HG03039 (cell line): ENCODE data around the gene PPP1R12C.

Experiments
- ATAC-seq: cut with Tn5 transposase; IDR thresholded peaks from one replicate; pipeline ENCODE4 v1.9.1; 2021; ENCODE audit warnings: mild to moderate bottlenecking, moderate library complexity; ENCODE audit not compliant: unreplicated experiment

Gene PPP1R12C

DNA sequence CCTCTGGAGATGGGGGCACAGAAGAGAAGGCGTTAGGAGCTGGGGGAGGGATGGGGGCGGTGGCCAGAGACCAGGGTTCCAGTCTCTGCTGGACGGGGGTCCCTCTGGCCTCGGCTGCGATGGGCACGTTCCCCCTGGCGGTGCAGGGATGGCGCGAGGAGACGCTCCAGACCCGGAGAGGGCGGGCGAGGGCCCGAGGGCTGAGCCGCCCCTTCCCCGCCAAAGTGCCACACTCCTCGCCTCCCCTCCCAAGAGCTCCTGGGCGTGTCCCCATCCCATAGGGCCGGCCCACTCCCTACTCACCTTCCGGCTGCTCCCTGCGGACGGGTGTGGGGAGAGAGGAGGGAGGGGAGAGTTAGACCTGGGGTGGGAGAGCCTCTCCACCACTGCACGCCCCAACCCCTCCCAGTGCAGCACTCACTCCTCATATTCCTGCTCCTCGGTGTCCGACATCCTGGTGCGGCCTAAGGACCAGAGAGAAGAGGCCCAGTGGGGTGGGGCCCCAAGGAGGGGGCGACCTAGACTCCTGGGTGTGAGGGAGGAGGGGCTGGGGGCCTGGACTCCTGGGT is 29.4 kb upstream of the PPP1R12C start:
- no peak for ATAC-seq

DNA sequence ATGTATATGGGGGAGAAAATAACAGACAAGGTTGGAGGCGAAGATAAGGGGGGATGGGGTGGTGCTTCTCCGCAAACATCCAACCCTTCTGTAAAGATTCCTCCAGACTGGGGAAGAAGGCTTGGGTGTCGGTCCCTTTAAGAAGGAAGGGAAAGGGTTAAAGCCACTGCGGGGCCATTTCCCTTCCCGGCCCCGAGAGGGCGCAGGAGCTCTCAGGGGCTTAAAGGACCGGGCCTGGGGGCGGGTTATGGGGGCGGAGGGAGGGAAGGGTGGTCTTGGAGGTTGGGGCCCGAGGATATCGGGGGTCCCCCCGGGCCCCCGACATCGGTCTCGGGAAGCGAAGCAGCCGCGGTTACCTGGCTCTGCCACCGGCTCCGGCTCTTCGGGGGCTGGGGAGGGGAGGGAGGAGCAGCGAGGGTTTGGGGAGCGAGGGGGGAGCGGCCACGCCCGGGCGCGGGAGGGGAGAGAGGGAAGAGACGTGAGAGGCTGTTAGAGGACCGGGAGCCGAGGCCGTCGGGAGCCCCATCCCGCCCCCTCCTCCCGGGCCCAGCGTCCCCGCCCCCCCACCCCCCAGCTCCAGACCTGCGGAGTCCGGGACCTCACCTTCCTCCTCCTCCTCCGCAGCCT is 28.8 kb upstream of the PPP1R12C start:
- ATAC-seq = no peak

DNA sequence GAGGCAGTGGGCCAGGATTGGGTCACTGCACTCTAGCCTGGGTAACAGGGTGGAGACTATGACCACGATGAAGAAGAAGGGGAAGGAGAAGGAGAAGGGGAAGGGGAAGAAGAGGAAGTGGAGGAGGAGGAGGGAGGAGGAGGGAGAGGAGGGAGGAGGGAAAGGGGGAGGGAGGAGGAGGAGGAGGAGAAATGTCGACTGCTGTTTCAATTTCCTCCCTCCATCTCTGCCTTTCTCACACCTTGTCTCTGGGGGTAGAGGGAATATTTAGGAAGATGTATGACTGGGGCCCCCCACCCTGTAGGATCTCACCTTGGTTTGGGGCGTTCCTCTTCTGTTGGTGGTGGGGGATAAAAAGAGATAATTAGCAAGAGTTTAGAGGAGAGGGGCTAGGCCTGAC is 27.8 kb upstream of the PPP1R12C start:
- no peak for ATAC-seq

DNA sequence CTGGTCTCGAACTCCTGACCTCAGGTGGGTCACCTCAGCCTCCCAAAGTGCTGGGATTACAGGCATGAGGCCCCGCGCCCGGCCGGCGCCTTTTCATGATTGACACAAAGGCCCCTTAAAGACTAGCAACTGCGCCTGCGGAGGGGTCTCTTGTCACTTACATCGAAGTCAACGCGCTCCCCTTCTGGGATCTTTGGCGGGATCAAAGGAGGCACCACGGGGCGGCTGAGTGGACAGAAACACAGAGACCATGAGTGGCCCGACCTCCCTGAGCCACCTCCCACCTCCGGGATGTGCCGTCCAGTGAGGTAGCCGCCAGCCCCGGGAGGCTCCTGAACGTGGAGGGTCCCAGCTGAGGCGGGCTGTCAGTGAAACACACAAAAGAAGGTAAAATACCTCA is 24.3 kb upstream of the PPP1R12C start:
- no peak for ATAC-seq

DNA sequence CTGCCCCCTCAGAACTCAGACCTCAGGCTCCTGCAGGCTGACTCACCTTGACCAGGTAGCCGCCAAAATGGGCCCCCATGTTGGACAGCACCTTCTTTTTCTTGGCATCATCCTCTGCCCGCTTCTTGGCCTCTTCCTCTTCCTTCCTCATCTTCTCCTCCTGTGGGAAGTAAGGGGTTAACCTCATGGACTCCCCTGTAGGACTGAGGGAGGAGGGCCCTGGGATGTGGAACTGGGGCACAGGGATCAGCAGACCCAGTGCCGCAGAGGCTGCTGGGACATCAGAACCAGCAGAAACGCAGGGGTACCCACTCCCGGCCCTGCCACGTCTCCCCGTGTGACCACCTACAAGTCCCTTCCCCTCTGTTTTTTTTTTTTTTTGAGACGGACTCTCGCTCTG is 20.5 kb upstream of the PPP1R12C start:
- ATAC-seq = no peak

DNA sequence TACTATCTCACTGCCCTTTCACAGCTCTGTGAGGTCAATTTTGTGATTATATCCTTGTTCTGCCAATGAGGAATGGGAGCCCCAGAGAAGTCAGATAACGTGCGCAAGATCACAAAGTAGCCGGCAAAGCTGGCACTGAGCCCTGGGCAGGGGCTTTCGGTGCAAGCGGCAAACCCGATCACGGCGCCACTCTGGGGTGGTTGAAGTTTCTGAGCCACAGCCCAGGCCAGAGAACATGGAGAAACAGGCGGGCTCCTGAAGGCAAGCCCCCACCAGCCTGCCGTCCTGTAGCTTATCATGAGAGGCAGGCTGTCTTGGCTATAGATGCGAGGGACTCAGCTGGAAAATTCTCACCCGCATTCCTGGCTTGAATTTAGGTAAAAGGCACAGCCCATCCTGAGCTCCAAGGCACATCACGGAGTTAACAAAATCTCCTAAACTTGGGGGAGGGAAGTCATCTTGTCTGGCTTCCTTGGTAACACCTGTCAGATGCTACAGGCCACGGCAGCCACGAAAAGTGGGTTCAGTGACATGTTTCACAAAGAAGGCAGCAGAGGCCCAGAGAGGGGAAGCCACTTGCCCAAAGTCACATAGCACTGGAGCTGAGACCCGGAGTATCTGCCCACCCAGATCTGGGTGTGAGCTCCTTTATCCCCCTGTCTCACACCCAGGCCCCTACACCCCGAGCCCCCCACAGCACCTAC is 19.1 kb upstream of the PPP1R12C start:
- no peak for ATAC-seq

DNA sequence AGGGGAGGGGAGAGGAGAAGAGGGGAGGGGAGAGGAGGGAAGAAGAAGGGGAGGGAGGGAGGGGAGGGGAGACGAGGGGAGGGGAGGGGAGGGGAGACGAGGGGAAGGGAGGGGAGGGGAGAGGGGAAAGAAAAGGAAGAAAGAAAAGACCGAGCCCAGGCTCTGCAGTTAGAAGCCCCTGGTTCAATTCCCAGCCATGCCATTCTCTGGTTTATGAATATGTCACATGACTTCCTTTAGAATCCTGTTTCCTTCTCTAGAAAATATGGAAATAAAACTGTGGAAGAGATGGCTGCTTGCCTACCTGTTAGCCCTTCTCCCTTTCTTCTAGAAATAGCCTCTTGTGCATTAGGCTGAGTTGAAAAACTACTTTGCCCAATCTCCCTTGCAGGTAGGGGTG is 17.3 kb upstream of the PPP1R12C start:
- no peak for ATAC-seq

DNA sequence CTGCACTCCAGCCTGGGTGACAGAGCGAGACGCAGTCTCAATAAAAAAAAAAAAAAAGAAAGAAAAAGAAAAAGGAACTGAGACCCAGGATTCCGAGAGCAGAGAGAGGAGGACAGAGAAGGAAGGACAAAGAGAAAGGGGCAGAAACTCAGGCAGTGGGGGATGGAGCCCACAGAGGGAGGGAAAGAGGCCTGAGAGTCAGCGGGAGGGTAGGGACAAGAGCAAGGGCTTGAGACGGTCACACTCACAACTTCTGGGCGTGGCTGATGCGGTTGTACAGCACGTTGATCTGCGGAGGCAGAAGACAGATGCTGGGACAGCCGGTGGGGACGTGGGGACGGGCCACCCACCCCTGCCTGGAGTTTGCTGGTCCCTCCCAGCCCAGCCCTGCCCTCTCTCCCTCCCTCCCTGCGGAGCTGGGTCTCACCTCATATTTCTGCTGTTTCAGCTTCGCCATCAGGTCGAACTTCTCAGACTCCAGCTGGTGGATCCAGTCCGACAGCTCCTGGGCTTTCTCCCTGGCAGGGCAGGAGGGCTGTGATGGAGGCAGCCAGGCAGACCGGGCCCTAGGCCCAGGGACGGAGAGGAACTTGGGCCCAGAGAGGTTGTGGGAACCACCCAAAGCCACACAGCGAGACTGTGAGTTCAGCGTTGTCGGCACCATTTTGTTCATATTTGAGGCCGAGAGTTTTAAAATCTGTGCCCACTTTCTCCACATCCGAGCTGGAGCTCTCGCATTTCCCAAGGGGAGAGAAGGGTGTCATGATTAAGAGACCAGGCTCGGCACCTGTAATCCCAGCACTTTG is 16.4 kb upstream of the PPP1R12C start:
- no peak for ATAC-seq

DNA sequence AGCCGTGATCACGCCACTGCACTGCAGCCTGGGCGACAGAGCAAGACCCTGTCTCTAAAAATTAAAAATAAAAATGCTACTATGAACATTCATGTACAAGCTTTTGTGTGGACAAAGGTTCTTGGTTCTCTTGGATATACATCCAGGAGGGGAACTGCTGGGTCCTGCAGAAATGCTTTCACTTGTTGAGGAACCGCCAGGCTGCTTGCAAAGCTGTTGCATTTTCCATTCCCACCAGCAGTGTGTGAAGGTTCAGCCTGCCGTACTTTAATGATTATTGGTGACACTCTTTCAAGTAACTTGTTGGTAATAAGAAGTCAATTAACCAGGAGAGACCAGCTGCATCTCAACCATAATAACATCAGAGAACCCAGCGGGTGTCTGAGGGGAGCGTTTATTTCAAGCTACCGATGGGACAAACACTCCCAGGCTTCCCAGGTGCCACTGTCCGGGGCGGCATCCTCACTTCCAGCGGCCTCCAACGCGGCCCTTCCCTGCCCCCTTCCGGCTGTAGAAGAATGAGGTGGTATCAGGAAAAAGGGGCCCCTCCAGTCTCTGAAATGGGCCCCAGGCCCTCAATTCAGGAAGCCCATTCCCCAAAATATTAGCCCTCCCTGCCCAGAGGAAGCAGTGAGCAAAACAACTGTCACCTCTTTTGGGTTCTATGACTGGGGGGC is 15.2 kb upstream of the PPP1R12C start:
- ATAC-seq = no peak

DNA sequence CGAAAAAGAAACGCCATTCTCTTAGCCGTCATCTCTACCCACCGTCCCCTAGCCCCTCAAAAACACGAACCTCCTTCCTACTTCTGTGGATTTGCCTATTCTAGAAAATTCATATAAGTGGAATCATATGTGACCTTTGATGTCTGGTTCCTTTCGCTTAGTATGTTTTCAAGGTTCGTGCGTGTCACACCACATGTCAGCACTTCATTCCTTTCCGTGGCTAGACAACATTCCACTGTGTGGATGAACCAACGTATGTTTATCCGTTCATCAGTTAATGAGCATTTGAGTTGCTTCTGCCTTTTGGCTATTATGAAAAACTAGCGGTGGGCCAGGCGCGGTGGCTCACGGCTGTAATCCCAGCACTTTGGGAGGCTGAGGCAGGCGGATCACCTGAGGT is 14.0 kb upstream of the PPP1R12C start:
- no peak for ATAC-seq

DNA sequence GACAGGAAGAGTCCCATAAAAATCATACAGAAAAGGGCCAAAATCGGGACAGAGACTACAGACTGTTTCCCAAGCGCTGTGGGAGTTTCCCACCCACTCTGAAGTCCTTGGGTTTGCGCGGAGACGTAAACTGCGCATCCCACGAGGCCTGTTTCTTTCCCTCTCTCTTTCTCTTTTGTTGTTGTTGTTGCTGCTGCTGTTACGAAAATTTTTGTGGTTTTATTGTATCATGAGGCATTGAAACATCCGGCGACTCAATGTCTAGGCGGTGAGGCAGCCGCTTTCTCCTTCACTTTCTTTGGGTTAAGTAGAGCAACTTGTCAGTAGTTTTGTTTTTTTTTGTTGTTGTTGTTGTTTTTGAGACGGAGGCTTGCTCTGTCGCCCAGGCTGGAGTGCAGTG is 1.6 kb upstream of the PPP1R12C start:
- ATAC-seq = no peak

DNA sequence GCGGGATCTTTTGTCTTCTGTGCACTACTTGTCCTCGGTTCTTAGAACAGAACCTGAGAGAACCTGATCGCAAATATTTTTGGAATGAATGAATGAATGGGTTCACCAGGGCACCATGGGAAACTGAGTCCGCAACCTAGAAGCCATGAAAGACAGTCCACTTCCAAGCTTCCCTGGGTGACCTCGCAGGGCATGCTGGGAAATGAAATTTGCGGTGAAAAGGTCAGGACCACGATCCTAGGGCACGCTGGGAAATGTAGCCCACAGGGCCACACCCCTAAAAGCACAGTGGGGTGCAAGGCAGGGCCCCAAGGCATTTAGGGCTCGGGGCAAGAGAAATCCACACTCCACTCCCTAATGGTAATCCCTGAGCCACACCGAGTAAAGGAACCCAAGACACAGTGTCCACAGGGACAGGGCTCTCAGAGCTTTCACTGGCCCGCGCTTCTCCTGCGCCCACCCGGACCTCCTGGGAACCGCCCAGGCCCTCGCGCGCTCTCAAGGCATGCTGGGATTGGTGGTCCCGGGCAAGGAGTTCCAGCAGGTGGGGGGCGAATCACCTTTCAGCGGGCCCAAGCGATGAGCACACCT is 1.1 kb upstream of the PPP1R12C start:
- ATAC-seq = no peak

DNA sequence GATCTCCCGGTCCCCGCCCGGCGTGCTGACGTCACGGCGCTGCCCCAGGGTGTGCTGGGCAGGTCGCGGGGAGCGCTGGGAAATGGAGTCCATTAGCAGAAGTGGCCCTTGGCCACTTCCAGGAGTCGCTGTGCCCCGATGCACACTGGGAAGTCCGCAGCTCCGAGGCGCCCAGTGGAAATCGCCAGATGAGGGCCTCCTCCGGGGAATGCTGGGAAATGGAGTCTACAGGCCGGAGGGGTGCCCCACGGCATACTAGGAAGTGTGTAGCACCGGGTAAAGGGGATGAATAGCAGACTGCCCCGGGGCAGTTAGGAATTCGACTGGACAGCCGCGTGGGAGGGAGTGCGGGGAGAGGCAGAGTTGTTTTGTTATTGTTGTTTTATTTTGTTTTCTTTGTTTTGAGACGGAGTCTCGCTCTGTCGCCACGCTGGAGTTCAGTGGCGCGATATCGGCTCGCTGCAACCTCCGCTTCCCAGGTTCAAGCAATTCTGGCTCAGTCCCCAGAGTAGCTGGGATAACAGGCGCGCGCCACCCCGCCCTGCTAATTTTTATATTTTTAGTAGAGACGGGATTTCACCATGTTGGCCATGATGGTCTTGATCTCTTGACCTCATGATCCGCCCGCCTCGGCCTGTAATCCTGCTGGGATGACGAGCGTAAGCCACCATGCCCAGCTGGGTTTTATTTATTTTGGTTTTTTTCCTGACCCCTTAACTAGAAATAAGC is 390 bp upstream of the PPP1R12C start:
- ATAC-seq = peak; percentile 89

DNA sequence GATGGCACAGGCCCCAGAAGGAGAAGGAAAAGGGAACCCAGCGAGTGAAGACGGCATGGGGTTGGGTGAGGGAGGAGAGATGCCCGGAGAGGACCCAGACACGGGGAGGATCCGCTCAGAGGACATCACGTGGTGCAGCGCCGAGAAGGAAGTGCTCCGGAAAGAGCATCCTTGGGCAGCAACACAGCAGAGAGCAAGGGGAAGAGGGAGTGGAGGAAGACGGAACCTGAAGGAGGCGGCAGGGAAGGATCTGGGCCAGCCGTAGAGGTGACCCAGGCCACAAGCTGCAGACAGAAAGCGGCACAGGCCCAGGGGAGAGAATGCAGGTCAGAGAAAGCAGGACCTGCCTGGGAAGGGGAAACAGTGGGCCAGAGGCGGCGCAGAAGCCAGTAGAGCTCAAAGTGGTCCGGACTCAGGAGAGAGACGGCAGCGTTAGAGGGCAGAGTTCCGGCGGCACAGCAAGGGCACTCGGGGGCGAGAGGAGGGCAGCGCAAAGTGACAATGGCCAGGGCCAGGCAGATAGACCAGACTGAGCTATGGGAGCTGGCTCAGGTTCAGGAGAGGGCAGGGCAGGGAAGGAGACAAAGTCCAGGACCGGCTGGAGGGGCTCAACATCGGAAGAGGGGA is 1.1 kb downstream of the PPP1R12C start:
- no peak for ATAC-seq

DNA sequence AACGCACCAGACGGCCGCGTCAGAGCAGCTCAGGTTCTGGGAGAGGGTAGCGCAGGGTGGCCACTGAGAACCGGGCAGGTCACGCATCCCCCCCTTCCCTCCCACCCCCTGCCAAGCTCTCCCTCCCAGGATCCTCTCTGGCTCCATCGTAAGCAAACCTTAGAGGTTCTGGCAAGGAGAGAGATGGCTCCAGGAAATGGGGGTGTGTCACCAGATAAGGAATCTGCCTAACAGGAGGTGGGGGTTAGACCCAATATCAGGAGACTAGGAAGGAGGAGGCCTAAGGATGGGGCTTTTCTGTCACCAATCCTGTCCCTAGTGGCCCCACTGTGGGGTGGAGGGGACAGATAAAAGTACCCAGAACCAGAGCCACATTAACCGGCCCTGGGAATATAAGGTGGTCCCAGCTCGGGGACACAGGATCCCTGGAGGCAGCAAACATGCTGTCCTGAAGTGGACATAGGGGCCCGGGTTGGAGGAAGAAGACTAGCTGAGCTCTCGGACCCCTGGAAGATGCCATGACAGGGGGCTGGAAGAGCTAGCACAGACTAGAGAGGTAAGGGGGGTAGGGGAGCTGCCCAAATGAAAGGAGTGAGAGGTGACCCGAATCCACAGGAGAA is 1.9 kb downstream of the PPP1R12C start:
- ATAC-seq = no peak

DNA sequence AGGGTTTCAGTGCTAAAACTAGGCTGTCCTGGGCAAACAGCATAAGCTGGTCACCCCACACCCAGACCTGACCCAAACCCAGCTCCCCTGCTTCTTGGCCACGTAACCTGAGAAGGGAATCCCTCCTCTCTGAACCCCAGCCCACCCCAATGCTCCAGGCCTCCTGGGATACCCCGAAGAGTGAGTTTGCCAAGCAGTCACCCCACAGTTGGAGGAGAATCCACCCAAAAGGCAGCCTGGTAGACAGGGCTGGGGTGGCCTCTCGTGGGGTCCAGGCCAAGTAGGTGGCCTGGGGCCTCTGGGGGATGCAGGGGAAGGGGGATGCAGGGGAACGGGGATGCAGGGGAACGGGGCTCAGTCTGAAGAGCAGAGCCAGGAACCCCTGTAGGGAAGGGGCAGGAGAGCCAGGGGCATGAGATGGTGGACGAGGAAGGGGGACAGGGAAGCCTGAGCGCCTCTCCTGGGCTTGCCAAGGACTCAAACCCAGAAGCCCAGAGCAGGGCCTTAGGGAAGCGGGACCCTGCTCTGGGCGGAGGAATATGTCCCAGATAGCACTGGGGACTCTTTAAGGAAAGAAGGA is 2.8 kb downstream of the PPP1R12C start:
- no peak for ATAC-seq

DNA sequence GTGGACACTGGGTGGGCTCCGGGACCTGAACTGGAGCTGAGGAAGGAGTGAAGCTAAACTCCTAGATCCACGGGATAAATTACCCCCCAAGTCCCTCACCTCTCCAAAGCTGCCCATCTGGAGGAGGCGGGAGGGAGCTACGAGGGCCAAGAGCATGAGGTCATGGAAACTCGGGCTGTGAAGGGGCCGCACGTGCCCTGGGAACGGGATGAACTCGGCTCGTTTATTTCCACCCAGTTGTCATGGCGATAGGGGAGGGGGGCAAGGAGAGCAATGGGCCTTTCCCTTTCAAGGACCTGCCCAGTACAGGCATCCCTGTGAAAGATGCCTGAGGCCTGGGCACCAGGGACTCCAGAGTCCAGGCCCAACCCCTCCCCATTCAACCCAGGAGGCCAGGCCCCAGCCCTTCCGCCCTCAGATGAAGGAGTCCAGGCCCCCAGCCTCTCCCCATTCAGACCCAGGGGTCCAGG is 3.8 kb downstream of the PPP1R12C start:
- ATAC-seq = no peak

DNA sequence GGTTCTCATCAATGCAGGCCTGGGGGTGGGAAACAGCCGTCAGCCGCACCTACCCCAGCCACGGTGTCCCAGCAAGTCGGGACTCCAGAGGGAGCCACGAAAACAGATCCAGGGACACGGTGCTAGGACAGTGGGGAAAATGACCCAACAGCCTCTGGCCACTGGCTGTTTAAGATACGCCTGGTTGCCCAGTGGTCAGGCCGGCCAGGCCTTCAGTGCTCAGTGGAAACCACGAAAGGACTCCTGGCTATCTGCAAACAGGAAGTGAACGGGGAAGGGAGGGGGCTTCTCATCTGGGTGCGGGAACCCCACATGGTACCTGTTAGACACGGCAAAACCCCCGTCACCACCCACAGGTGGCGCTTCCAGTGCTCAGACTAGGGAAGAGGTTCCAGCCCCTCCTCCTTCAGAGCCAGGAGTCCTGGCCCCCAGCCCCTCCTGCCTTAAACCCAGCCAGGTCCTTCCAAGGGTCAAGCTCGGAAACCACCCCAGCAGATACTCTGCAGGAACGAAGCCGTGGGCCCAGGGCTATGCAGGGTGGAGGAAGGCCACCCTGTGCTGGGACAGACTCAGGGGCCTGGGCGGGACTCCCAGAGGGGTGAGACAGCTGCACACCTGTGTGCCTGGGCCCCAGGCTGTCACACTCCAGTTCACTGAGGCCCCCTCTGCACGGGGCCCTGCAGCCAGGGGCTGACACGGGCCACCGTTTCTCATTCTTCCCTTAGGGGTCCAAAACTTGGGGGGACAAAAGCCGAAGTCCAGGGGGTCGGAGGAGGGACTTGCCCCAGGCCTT is 4.5 kb downstream of the PPP1R12C start:
- ATAC-seq = no peak
